IMR-90 (cell line): ENCODE results near the gene PROZ. TPM values are rescaled to one million over a fixed set of nuclear protein-coding genes. Genes with fewer than 3 reads are reported as not detected.

Experiments used
- ATAC-seq: fragments of 200-7000 bp; cut with Tn5 transposase; 2 replicates; pipeline ENCODE4 v1.9.1; 2020; ENCODE audit warnings: low read depth, mild to moderate bottlenecking, moderate library complexity
- BruUV-seq: library from RNA; stranded (reverse); fragments of 400-500 nt; replicated peaks from 2 replicates; lab custom pipeline; 2021; lab: Mats Ljungman, UMichigan
- CTCF ChIA-PET: fragments of 300-600 bp; formaldehyde crosslinking; extraction: SDS; loops from one replicate; lab custom pipeline; 2021; ENCODE audit warnings: antibody characterized with exemption; lab: Yijun Ruan, JAX
- POLR2A ChIA-PET: fragments of 300-600 bp; sonication (Branson Sonifier 250); formaldehyde crosslinking; loops from one replicate; lab custom pipeline; 2022; ENCODE audit warnings: antibody characterized with exemption; ENCODE audit not compliant: unreplicated experiment; lab: Charles Lee
- DNase-seq: peaks from one replicate; pipeline ENCODE4 v3.0.0; 2013
- H2AFZ ChIP-seq: replicated peaks from 2 replicates; pipeline ENCODE3; 2013; ENCODE audit warnings: low read length, mild to moderate bottlenecking; ENCODE audit not compliant: poor library complexity
- H2AK5ac ChIP-seq: 2 replicates; pipeline ENCODE4 v1.6.1; 2013; ENCODE audit warnings: low read depth, low read length, inconsistent platforms
- H2AK9ac ChIP-seq: replicated peaks from 2 replicates; pipeline ENCODE3; 2013; ENCODE audit warnings: mild to moderate bottlenecking, low read depth, low read length, moderate library complexity; ENCODE audit not compliant: poor library complexity
- H2BK120ac ChIP-seq: 2 replicates; pipeline ENCODE4 v1.6.1; 2013; ENCODE audit warnings: low read depth, low read length, inconsistent platforms
- H2BK15ac ChIP-seq: 3 replicates; pipeline ENCODE4 v1.6.1; 2013; ENCODE audit warnings: low read depth, low read length, inconsistent platforms
- H2BK20ac ChIP-seq: 2 replicates; pipeline ENCODE4 v1.6.1; 2013; ENCODE audit warnings: low read depth, mild to moderate bottlenecking, inconsistent platforms, low read length, moderate library complexity
- H2BK5ac ChIP-seq: 2 replicates; pipeline ENCODE4 v1.6.1; 2013; ENCODE audit warnings: mild to moderate bottlenecking, low read depth, low read length, inconsistent platforms; ENCODE audit not compliant: poor library complexity, severe bottlenecking
- H3K14ac ChIP-seq: replicated peaks from 2 replicates; pipeline ENCODE4 v1.6.1; 2013; ENCODE audit warnings: low read depth, low read length, inconsistent platforms
- H3K18ac ChIP-seq: 2 replicates; pipeline ENCODE4 v1.6.1; 2013; ENCODE audit warnings: low read depth, low read length, control low read depth
- H3K23ac ChIP-seq: 2 replicates; pipeline ENCODE4 v1.6.1; 2013; ENCODE audit warnings: low read depth, low read length, inconsistent platforms
- H3K27ac ChIP-seq: 2 replicates; pipeline ENCODE4 v1.5.1; 2013; ENCODE audit warnings: mild to moderate bottlenecking, control low read depth, low read length; ENCODE audit not compliant: insufficient read depth
- H3K27me3 ChIP-seq: 2 replicates; pipeline ENCODE4 v1.6.1; 2013; ENCODE audit warnings: low read length; ENCODE audit not compliant: control insufficient read depth, insufficient read depth
- H3K36me3 ChIP-seq: 2 replicates; pipeline ENCODE4 v1.6.1; 2013; ENCODE audit warnings: low read length, mixed read lengths; ENCODE audit not compliant: control insufficient read depth, insufficient read depth
- H3K4ac ChIP-seq: 2 replicates; pipeline ENCODE4 v1.6.1; 2013; ENCODE audit warnings: low read depth, low read length, inconsistent platforms
- H3K4me1 ChIP-seq: 2 replicates; pipeline ENCODE4 v1.6.1; 2013; ENCODE audit warnings: low read length, mixed read lengths; ENCODE audit not compliant: control insufficient read depth, insufficient read depth
- H3K4me2 ChIP-seq: 2 replicates; pipeline ENCODE4 v1.6.1; 2013; ENCODE audit warnings: low read depth, mild to moderate bottlenecking, control low read depth, low read length, moderate library complexity
- H3K4me3 ChIP-seq: 2 replicates; pipeline ENCODE4 v1.5.1; 2013; ENCODE audit warnings: low read depth, mild to moderate bottlenecking, control low read depth, low read length, moderate library complexity; ENCODE audit not compliant: insufficient read depth
- H3K56ac ChIP-seq: 2 replicates; pipeline ENCODE4 v1.6.1; 2013; ENCODE audit warnings: low read length, inconsistent platforms; ENCODE audit not compliant: insufficient read depth; ENCODE audit errors: extremely low read depth
- H3K79me1 ChIP-seq, 2 experiments: 2 replicates each; pipeline ENCODE4 v1.6.1; 2013; ENCODE audit warnings: low read length in 2 of 2, inconsistent platforms in 1 of 2, low read depth in 1 of 2
- H3K9ac ChIP-seq: 2 replicates; pipeline ENCODE4 v1.6.1; 2013; ENCODE audit warnings: low read depth, low read length, control low read depth
- H3K9me1 ChIP-seq: 2 replicates; pipeline ENCODE4 v1.6.1; 2013; ENCODE audit warnings: low read length, inconsistent platforms; ENCODE audit not compliant: insufficient read depth
- H3K9me3 ChIP-seq: 2 replicates; pipeline ENCODE4 v1.6.1; 2013; ENCODE audit warnings: low read length; ENCODE audit not compliant: control insufficient read depth, insufficient read depth
- H4K20me1 ChIP-seq: 2 replicates; pipeline ENCODE4 v1.6.1; 2013; ENCODE audit warnings: low read length, inconsistent platforms; ENCODE audit not compliant: insufficient read depth
- H4K5ac ChIP-seq: 2 replicates; pipeline ENCODE4 v1.6.1; 2013; ENCODE audit warnings: mild to moderate bottlenecking, low read depth, low read length, control low read depth
- H4K8ac ChIP-seq, 2 experiments: 2 replicates each; pipeline ENCODE4 v1.6.1; 2013; ENCODE audit warnings: low read depth in 2 of 2, low read length in 2 of 2, control low read depth in 1 of 2, inconsistent platforms in 1 of 2
- H4K91ac ChIP-seq: 2 replicates; pipeline ENCODE4 v1.6.1; 2013; ENCODE audit warnings: low read depth, low read length, inconsistent platforms; ENCODE audit not compliant: insufficient read depth
- BHLHE40 ChIP-seq: fragments of 150-350 bp; IDR thresholded peaks from 2 replicates; pipeline ENCODE4 v1.6.1; 2016; ENCODE audit warnings: mild to moderate bottlenecking, low read depth, low read length
- CEBPB ChIP-seq: IDR thresholded peaks from 2 replicates; pipeline ENCODE4 v1.6.1; 2012; ENCODE audit warnings: low read depth, low read length, improper control_type of control experiment
- CHD1 ChIP-seq: IDR thresholded peaks from 2 replicates; pipeline ENCODE4 v1.6.1; 2012; ENCODE audit warnings: low read depth, low read length, improper control_type of control experiment
- CTCF ChIP-seq: conservative IDR thresholded peaks from 2 replicates; pipeline ENCODE4 v1.5.1; 2012; ENCODE audit warnings: mild to moderate bottlenecking, low read depth, low read length, improper control_type of control experiment
- FOS ChIP-seq: fragments of 150-350 bp; IDR thresholded peaks from 2 replicates; pipeline ENCODE4 v1.6.1; 2016; ENCODE audit warnings: low read depth, low read length
- MAFK ChIP-seq: IDR thresholded peaks from 2 replicates; pipeline ENCODE4 v1.6.1; 2012; ENCODE audit warnings: low read depth, low read length, improper control_type of control experiment
- MAZ ChIP-seq: IDR thresholded peaks from 2 replicates; pipeline ENCODE4 v1.6.1; 2012; ENCODE audit warnings: low read depth, mild to moderate bottlenecking, low read length, improper control_type of control experiment, moderate library complexity, borderline replicate concordance
- MXI1 ChIP-seq: IDR thresholded peaks from 2 replicates; pipeline ENCODE4 v1.6.1; 2012; ENCODE audit warnings: low read depth, mild to moderate bottlenecking, low read length, moderate library complexity, borderline replicate concordance
- NFE2L2 ChIP-seq: fragments of 150-350 bp; IDR thresholded peaks from 2 replicates; pipeline ENCODE4 v1.6.1; 2016; ENCODE audit warnings: low read depth, mild to moderate bottlenecking, low read length
- POLR2A ChIP-seq: IDR thresholded peaks from 2 replicates; pipeline ENCODE4 v1.6.1; 2012; ENCODE audit warnings: mild to moderate bottlenecking, low read depth, low read length
- RAD21 ChIP-seq: IDR thresholded peaks from 2 replicates; pipeline ENCODE4 v1.6.1; 2012; ENCODE audit warnings: low read length, improper control_type of control experiment
- RCOR1 ChIP-seq: IDR thresholded peaks from 2 replicates; pipeline ENCODE4 v1.6.1; 2012; ENCODE audit warnings: mild to moderate bottlenecking, low read length, improper control_type of control experiment; ENCODE audit not compliant: insufficient replicate concordance
- RFX5 ChIP-seq: IDR thresholded peaks from 2 replicates; pipeline ENCODE4 v1.8.0; 2012; ENCODE audit warnings: low read depth, mild to moderate bottlenecking, low read length, moderate library complexity
- SMC3 ChIP-seq: fragments of 150-350 bp; IDR thresholded peaks from 2 replicates; pipeline ENCODE4 v1.6.1; 2016; ENCODE audit warnings: low read depth, mild to moderate bottlenecking, antibody characterized with exemption, low read length, moderate library complexity
- WGBS, 2 experiments: methylation state at CpG; one replicate each; pipeline versions ENCODE4 v1.1.5 to v1.1.7; 2013; ENCODE audit warnings: missing lambda C conversion rate in 2 of 2; ENCODE audit not compliant: insufficient read length in 1 of 2; ENCODE audit errors: extremely low coverage in 2 of 2; 5-methylcytosine and 5-hydroxymethylcytosine counted together
- dilution Hi-C: fragments of 300-500 bp; cut with HindIII; formaldehyde crosslinking; loops from one replicate; pipeline ENCODE4 v1.14.3; 2018; ENCODE audit warnings: low sequenced_read_pairs; ENCODE audit not compliant: unreplicated experiment
- in situ Hi-C: fragments of 300-500 bp; cut with MboI; formaldehyde crosslinking; loops from 3 replicates; pipeline ENCODE4 v1.14.3; 2019; ENCODE audit warnings: low sequenced_read_pairs, inconsistent platforms, mixed read lengths
- intact Hi-C: fragments of 100-400 bp; cut with micrococcal nuclease; formaldehyde crosslinking; loops from 2 replicates; pipeline ENCODE4 v1.10.0; 2022
- polyA plus RNA-seq, 3 experiments: library from polyadenylated mRNA; depleted of rRNA; stranded (reverse); fragments of >200 nt; gene quantifications; 2 replicates each; pipeline ENCODE4 v1.2.3, GENCODE V29; 2012; ENCODE audit warnings: low replicate concordance in 1 of 3
- total RNA-seq: library from RNA; depleted of rRNA; stranded (reverse); fragments of >200 nt; gene quantifications from 2 replicates; pipeline ENCODE4 v1.2.3, GENCODE V29; 2012
- TF ChIP-seq, protein P1 (sequence below): fragments of 150-350 bp; IDR thresholded peaks from 2 replicates; pipeline ENCODE4 v1.6.1; 2017; ENCODE audit warnings: mild to moderate bottlenecking, antibody characterized with exemption, low read length, low read depth
- TF ChIP-seq, protein P2 (sequence below): fragments of 150-350 bp; IDR thresholded peaks from 2 replicates; pipeline ENCODE4 v1.6.1; 2016; ENCODE audit warnings: low read depth, mild to moderate bottlenecking, low read length, moderate library complexity, borderline replicate concordance

The PROZ gene
- total and polyA plus RNA-seq, 2 of the 4 experiments (the other 2 are of a cell fraction), result not detected

DNA sequence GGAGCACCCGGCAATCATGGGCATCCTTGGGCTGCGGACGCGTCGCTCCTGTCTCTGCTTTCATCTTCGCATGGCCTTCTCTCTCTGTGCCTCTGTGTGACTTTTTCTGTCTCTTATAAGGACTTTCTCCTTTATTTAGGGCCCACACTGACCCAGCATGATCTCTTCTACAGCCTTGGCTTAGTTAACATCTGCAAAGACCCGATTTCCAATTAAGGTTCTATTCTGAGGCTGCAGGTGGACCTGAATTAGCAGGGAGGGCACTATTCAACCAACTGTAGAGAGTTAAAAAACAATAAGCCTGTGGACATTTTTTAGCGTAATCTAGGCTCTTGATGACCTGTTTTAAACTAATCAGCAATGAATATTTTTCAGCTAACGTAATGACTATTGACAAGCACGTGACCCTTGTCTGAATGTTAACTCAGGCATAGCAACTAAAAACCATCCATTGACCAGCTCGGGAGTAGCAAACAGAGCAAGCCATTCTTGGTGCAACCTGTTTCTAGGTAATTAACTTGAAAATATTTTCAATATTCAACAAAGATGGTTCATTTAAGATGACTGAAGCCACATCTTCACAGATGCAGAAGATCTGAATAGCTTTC lies 20.7 kb upstream of the PROZ start:
- H3K4me2 ChIP-seq, result no peak overlapping the region
- no peak overlapping the region for H4K5ac ChIP-seq
- ChIA-PET POLR2A (no interaction called here), CTCF (no interaction called here)
- H2AK9ac ChIP-seq, result no peak overlapping the region
- BruUV-seq, result no TSS peak
- no peak overlapping the region for H3K9ac ChIP-seq
- dilution Hi-C loops, result no loop called here
- no peak overlapping the region for H3K4ac ChIP-seq
- H3K27me3 ChIP-seq, result peaks cover 4% of the 10 kb centered on the region; the same call in 1 of the 2 replicates
- intact Hi-C loops, result no loop called here
- no peaks in the 10 kb centered on the region for H4K20me1 ChIP-seq
- no peak overlapping the region for H2BK5ac ChIP-seq
- no peak overlapping the region for H2BK15ac ChIP-seq
- no peaks in the 10 kb centered on the region for H3K4me1 ChIP-seq
- H3K9me3 ChIP-seq, result no peaks in the 10 kb centered on the region
- H3K23ac ChIP-seq, result no peak overlapping the region
- 96% methylated on average over 8 of the region's 11 CpGs; no CpG with 5 or more reads in 1 of the 2 experiments for WGBS, 2 experiments
- H3K4me3 ChIP-seq, result no peak overlapping the region
- H3K14ac ChIP-seq, result no peak overlapping the region
- no peaks in the 10 kb centered on the region for H3K79me1 ChIP-seq
- H3K56ac ChIP-seq, result no peak overlapping the region
- H3K18ac ChIP-seq, result no peak overlapping the region
- in situ Hi-C loops, result no loop called here
- no peak overlapping the region for H4K91ac ChIP-seq
- DNase-seq (no peak), ATAC-seq (no peak)
- H2BK20ac ChIP-seq, result no peak overlapping the region
- TF ChIP-seq MXI1 (no peak), RFX5 (no peak), CTCF (no peak), CEBPB (no peak), RAD21 (no peak), SMC3 (no peak), POLR2A (no peak), CHD1 (no peak), MAFK (no peak), FOS (no peak), RCOR1 (no peak), MAZ (no peak), BHLHE40 (no peak), NFE2L2 (no peak)
- TF ChIP-seq, protein P1, sequence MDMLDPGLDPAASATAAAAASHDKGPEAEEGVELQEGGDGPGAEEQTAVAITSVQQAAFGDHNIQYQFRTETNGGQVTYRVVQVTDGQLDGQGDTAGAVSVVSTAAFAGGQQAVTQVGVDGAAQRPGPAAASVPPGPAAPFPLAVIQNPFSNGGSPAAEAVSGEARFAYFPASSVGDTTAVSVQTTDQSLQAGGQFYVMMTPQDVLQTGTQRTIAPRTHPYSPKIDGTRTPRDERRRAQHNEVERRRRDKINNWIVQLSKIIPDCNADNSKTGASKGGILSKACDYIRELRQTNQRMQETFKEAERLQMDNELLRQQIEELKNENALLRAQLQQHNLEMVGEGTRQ, result no peak
- TF ChIP-seq, protein P2, sequence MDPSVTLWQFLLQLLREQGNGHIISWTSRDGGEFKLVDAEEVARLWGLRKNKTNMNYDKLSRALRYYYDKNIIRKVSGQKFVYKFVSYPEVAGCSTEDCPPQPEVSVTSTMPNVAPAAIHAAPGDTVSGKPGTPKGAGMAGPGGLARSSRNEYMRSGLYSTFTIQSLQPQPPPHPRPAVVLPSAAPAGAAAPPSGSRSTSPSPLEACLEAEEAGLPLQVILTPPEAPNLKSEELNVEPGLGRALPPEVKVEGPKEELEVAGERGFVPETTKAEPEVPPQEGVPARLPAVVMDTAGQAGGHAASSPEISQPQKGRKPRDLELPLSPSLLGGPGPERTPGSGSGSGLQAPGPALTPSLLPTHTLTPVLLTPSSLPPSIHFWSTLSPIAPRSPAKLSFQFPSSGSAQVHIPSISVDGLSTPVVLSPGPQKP, result no peak
- H4K8ac ChIP-seq, result no peak overlapping the region
- 0 out of 2 replicates have a peak, but pooled peaks cover 1% of the 10 kb centered on the region for H3K36me3 ChIP-seq
- H3K9me1 ChIP-seq, result no peaks in the 10 kb centered on the region
- H3K27ac ChIP-seq, result no peak overlapping the region
- H2BK120ac ChIP-seq, result no peak overlapping the region
- no peak overlapping the region for H2AK5ac ChIP-seq
- no peak overlapping the region for H2AFZ ChIP-seq
